Measurements from ENCODE around the gene MTRR. TPM values are rescaled to one million over a fixed set of nuclear protein-coding genes. Genes with fewer than 3 reads are reported as not detected.
A peak's percentile ranks its signal among the peaks of the same experiment; 100 is the strongest.

Gene MTRR
- total and polyA plus RNA-seq, 3 donors from 2014 or later, result 56.3 to 82.6 (median 71.4) TPM

- WGBS, 2 donors, result 73 to 78% methylated on average over 1 of the region's 1 CpG
- no peak for DNase-seq
- H3K27me3 ChIP-seq, result no peaks in the 10 kb centered on the region
- H3K9me3 ChIP-seq, result no peaks in the 10 kb centered on the region
- no peak overlapping the region for H3K27ac ChIP-seq
- peaks cover 6% of the 10 kb centered on the region for H3K4me1 ChIP-seq
- no peak for TF ChIP-seq CTCF (IDR thresholded peaks at IDR 0.05)
- intact Hi-C loops (cut with DNase I; ENCODE audit: low total_unique reads), result no loop called here
- H3K36me3 ChIP-seq (ENCODE audit: low read depth, missing control alignments), result no peaks in the 10 kb centered on the region
- H3K4me3 ChIP-seq, result no peak overlapping the region
These were observed 16.4 kb upstream of the MTRR start for GRCh38 chr5:7852542-7852941.

GRCh38 chr5:7852988-7853387, 16.0 kb upstream of the MTRR start:
- Histone ChIP-seq H3K27me3 (no peaks in the 10 kb centered on the region), H3K4me1 (peaks cover 6% of the 10 kb centered on the region), H3K9me3 (no peaks in the 10 kb centered on the region), H3K4me3 (no peak overlapping the region), H3K36me3 (ENCODE audit: low read depth, missing control alignments) (no peaks in the 10 kb centered on the region), H3K27ac (no peak overlapping the region)
- 75 to 81% methylated on average over 2 of the region's 2 CpGs for WGBS, 2 donors
- no peak for DNase-seq
- TF ChIP-seq CTCF (IDR thresholded peaks at IDR 0.05), result no peak
- TF ChIP-seq POLR2A (IDR thresholded peaks at IDR 0.05), result no peak
- intact Hi-C loops (cut with DNase I; ENCODE audit: low total_unique reads), result no loop called here

DNA sequence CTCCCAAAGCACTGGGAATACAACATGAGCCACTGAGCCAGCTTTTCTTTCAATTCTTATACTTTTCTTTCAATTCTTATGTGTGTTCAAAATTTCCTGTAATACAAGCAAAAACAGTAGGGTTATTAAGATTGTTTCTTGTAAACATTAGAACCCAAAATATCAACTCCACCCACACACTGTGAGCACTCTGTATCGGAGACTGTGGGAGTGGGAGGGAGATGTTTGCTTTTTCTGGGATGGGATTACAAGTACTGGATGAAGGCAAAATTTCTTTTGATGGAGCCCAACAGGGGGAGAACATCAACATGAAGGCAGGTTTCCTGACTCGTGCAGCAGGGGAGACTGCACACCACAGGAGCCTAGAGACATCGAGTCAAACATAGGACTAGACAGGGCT, 13.3 kb upstream of the MTRR start:
- Histone ChIP-seq H3K36me3 (ENCODE audit: low read depth, missing control alignments) (no peaks in the 10 kb centered on the region), H3K4me3 (no peak overlapping the region), H3K27me3 (no peaks in the 10 kb centered on the region), H3K27ac (no peak overlapping the region), H3K4me1 (no peaks in the 10 kb centered on the region), H3K9me3 (no peaks in the 10 kb centered on the region)
- 57 to 68% methylated on average over 3 of the region's 3 CpGs for WGBS, 2 donors
- TF ChIP-seq POLR2A (IDR thresholded peaks at IDR 0.05), result no peak
- TF ChIP-seq CTCF (IDR thresholded peaks at IDR 0.05), result no peak
- intact Hi-C loops (cut with DNase I; ENCODE audit: low total_unique reads), result no loop called here
- DNase-seq, result no peak

GRCh38 chr5:7856855-7857254, 12.1 kb upstream of the MTRR start:
- Histone ChIP-seq H3K27ac (no peak overlapping the region), H3K36me3 (ENCODE audit: low read depth, missing control alignments) (no peaks in the 10 kb centered on the region), H3K9me3 (no peaks in the 10 kb centered on the region), H3K4me1 (no peaks in the 10 kb centered on the region), H3K4me3 (no peak overlapping the region), H3K27me3 (no peaks in the 10 kb centered on the region)
- intact Hi-C loops (cut with DNase I; ENCODE audit: low total_unique reads), result no loop called here
- TF ChIP-seq CTCF (IDR thresholded peaks at IDR 0.05), result peak in 2 of 3 experiments; percentile 52
- no peak for TF ChIP-seq POLR2A (IDR thresholded peaks at IDR 0.05)
- 91 to 93% methylated on average over 2 of the region's 2 CpGs for WGBS, 2 donors
- DNase-seq, result peak; percentile 21

DNA sequence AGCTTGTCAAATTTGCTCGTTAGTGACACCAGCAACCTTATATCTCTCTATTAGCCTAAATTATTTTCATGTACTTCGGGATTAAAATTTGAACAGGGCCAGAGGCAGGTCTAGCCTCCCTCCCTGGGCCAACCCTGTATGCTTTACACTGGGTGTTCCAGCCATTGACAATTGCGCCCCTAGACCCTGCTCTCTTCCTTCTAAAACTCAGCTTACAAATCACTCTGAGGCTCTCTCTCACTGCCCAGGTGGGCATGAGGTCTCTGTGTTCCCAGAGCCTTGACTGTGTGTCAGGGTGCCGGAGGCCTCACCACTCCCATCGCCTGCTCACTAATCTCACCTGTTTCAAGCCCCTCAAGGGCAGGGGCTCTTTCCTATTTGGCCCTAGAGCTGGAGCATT, 11.6 kb upstream of the MTRR start:
- H3K4me1 ChIP-seq, result no peaks in the 10 kb centered on the region
- 87 to 91% methylated on average over 5 of the region's 5 CpGs for WGBS, 2 donors
- intact Hi-C loops (cut with DNase I; ENCODE audit: low total_unique reads), result no loop called here
- H3K36me3 ChIP-seq (ENCODE audit: low read depth, missing control alignments), result no peaks in the 10 kb centered on the region
- no peak overlapping the region for H3K4me3 ChIP-seq
- TF ChIP-seq CTCF (IDR thresholded peaks at IDR 0.05), result no peak
- TF ChIP-seq POLR2A (IDR thresholded peaks at IDR 0.05), result no peak
- no peak overlapping the region for H3K27ac ChIP-seq
- no peaks in the 10 kb centered on the region for H3K9me3 ChIP-seq
- DNase-seq, result no peak
- H3K27me3 ChIP-seq, result no peaks in the 10 kb centered on the region
